Activated T-helper 1 cell treated with anti-CD3 and anti-CD28 coated beads, Interleukin-12 subunit alpha, Interleukin-12 subunit beta, Interleukin-2, Interleukin-4 antibody, amounts not matched to agents 30 ng/mL and 10 ng/mL and 1 ng/mL, durations not matched to agents 14 hours and 24 hours and 36 hours (primary cell): ENCODE results near the gene VAPA. TPM values are rescaled to one million over a fixed set of nuclear protein-coding genes. Genes with fewer than 3 reads are reported as not detected.

Experiments
- DNase-seq: peaks from one replicate; pipeline ENCODE4 v3.0.0; 2021; ENCODE audit warnings: low spot score
- H3K27ac Mint-ChIP-seq: one replicate; pipeline ENCODE4 v1.8.0; 2021; ENCODE audit warnings: mild to moderate bottlenecking, mixed read lengths
- H3K27me3 Mint-ChIP-seq: one replicate; pipeline ENCODE4 v1.8.0; 2022; ENCODE audit warnings: mild to moderate bottlenecking, moderate library complexity, mixed read lengths; ENCODE audit not compliant: insufficient read depth
- H3K36me3 Mint-ChIP-seq: one replicate; pipeline ENCODE4 v1.8.0; 2021; ENCODE audit warnings: low read depth, mixed read lengths
- H3K4me1 Mint-ChIP-seq: one replicate; pipeline ENCODE4 v1.8.0; 2021; ENCODE audit warnings: low read depth, mixed read lengths
- H3K4me3 Mint-ChIP-seq: one replicate; pipeline ENCODE4 v1.8.0; 2021; ENCODE audit warnings: mild to moderate bottlenecking, moderate library complexity, mixed read lengths
- H3K9me3 Mint-ChIP-seq: one replicate; pipeline ENCODE4 v1.8.0; 2021; ENCODE audit warnings: mixed read lengths
- intact Hi-C: fragments of 100-400 bp; cut with micrococcal nuclease; formaldehyde crosslinking; loops from one replicate; pipeline ENCODE4 v1.15.1; 2024
- total RNA-seq: library from RNA; stranded (reverse); gene quantifications from 2 replicates; pipeline ENCODE4 v1.2.3, GENCODE V29; 2022

The VAPA gene
- total RNA-seq, 1 donor from 2014 or later, result 187 TPM

DNA sequence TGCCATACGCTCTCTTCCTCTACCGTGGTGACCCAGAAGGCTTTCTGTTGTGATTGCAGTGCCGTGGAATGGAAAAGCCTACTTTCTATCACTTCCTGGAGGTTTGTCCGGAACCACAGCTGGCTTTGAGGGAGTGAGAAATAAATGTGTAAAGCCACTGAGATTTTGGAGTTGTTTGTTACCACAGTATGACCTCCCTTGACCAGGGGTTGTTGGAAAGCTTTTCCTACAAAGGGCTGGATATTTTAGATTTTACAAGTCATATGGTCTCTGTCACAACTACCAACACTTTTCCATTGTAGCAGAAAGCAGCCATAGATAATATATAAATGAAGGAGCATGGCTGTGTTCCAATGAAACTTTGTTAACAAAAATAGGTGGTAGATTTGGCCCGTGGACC is 70.3 kb downstream of the VAPA start:
- Mint-ChIP-seq H3K27me3 (peaks cover 11% of the 10 kb centered on the region), H3K4me3 (no peak overlapping the region), H3K4me1 (no peaks in the 10 kb centered on the region), H3K27ac (no peak overlapping the region), H3K9me3 (no peaks in the 10 kb centered on the region), H3K36me3 (no peaks in the 10 kb centered on the region)
- intact Hi-C loops, result no loop called here
- no peak for DNase-seq

DNA sequence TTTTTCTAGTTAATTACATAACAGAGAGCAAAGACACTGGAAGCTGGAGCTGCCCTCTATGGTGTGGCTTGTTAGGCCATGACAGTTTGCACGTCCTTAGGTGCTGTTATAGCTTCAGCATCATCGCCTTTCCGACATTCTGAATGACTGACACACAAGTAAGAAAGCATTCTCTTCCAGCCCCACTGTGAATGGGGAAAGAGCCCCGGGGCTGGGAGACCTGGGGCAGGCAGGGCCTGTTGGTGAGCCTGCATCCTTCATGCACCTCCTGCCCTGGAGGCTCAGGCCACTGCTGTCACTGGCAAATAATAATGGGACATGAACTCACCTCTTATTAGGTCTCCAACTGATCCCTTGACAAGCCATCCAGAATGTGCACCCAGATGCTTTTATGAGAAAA is 71.8 kb downstream of the VAPA start:
- no peak overlapping the region for H3K4me3 Mint-ChIP-seq
- no peaks in the 10 kb centered on the region for H3K4me1 Mint-ChIP-seq
- H3K9me3 Mint-ChIP-seq, result no peaks in the 10 kb centered on the region
- intact Hi-C loops, result no loop called here
- no peak overlapping the region for H3K27ac Mint-ChIP-seq
- DNase-seq, result no peak
- no peaks in the 10 kb centered on the region for H3K36me3 Mint-ChIP-seq
- H3K27me3 Mint-ChIP-seq, result peaks cover 6% of the 10 kb centered on the region

GRCh38 chr18:9986156-9986930 is 72.5 kb downstream of the VAPA start:
- no peak for DNase-seq
- no peak overlapping the region for H3K4me3 Mint-ChIP-seq
- intact Hi-C loops, result no loop called here
- H3K27me3 Mint-ChIP-seq, result peaks cover 3% of the 10 kb centered on the region
- no peaks in the 10 kb centered on the region for H3K4me1 Mint-ChIP-seq
- H3K36me3 Mint-ChIP-seq, result no peaks in the 10 kb centered on the region
- H3K27ac Mint-ChIP-seq, result no peak overlapping the region
- H3K9me3 Mint-ChIP-seq, result no peaks in the 10 kb centered on the region

- intact Hi-C loops, result no loop called here
- Mint-ChIP-seq H3K9me3 (no peaks in the 10 kb centered on the region), H3K4me1 (no peaks in the 10 kb centered on the region), H3K4me3 (no peak overlapping the region), H3K27me3 (peaks cover 3% of the 10 kb centered on the region), H3K27ac (no peak overlapping the region), H3K36me3 (no peaks in the 10 kb centered on the region)
- no peak for DNase-seq
Observed at GRCh38 chr18:9987345-9987744, 73.5 kb downstream of the VAPA start.

- H3K4me1 Mint-ChIP-seq, result no peaks in the 10 kb centered on the region
- no peaks in the 10 kb centered on the region for H3K36me3 Mint-ChIP-seq
- H3K27me3 Mint-ChIP-seq, result peaks cover 3% of the 10 kb centered on the region
- no peaks in the 10 kb centered on the region for H3K9me3 Mint-ChIP-seq
- H3K27ac Mint-ChIP-seq, result no peak overlapping the region
- no peak for DNase-seq
- intact Hi-C loops, result no loop called here
- no peak overlapping the region for H3K4me3 Mint-ChIP-seq
Observed at GRCh38 chr18:9987931-9988330, 74.1 kb downstream of the VAPA start.

DNA sequence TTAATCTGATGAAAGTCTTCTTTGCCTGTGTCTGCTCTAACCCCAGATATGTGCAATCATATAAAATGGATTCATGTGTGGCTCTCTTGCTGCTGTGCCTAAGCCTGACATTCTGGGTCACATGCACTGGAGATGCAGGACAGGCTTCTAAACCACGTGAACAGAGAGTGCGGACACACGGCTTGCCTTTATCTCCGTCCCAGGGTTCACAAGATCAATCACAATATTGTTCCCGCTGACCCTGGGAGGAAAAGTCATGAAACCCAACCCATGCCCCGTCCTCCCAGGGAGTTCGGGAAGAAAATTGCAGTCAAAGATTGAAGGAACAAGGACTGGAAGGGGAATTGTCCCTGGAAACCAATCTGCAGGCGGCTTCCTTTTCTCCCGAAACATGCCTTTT is 74.8 kb downstream of the VAPA start:
- intact Hi-C loops, result no loop called here
- Mint-ChIP-seq H3K9me3 (no peaks in the 10 kb centered on the region), H3K36me3 (no peaks in the 10 kb centered on the region), H3K27ac (no peak overlapping the region), H3K4me1 (no peaks in the 10 kb centered on the region), H3K27me3 (peaks cover 3% of the 10 kb centered on the region), H3K4me3 (no peak overlapping the region)
- DNase-seq, result no peak

DNA sequence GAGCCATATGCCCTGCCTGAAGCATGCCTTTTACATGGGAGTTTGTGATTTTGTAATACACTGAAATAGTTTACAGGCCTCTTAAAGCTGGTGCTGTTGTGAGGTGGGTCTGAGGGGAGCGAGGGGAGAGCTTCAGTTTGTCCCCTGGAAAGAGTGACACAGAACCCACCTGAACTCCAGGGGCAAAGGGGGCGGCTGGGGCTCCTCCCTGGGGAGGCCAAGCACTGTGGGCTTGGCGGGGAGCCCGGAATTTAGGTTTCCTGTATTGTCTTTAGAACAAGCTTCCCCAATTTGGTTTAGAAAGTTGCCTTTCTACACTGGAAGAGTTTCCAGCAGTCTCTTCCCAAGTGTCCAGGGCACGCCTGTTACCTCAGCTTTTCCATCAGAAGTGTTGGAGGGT is 75.7 kb downstream of the VAPA start:
- no peak overlapping the region for H3K4me3 Mint-ChIP-seq
- peaks cover 7% of the 10 kb centered on the region for H3K27me3 Mint-ChIP-seq
- H3K4me1 Mint-ChIP-seq, result no peaks in the 10 kb centered on the region
- DNase-seq, result no peak
- H3K27ac Mint-ChIP-seq, result no peak overlapping the region
- H3K36me3 Mint-ChIP-seq, result no peaks in the 10 kb centered on the region
- H3K9me3 Mint-ChIP-seq, result no peaks in the 10 kb centered on the region
- intact Hi-C loops, result no loop called here

DNA sequence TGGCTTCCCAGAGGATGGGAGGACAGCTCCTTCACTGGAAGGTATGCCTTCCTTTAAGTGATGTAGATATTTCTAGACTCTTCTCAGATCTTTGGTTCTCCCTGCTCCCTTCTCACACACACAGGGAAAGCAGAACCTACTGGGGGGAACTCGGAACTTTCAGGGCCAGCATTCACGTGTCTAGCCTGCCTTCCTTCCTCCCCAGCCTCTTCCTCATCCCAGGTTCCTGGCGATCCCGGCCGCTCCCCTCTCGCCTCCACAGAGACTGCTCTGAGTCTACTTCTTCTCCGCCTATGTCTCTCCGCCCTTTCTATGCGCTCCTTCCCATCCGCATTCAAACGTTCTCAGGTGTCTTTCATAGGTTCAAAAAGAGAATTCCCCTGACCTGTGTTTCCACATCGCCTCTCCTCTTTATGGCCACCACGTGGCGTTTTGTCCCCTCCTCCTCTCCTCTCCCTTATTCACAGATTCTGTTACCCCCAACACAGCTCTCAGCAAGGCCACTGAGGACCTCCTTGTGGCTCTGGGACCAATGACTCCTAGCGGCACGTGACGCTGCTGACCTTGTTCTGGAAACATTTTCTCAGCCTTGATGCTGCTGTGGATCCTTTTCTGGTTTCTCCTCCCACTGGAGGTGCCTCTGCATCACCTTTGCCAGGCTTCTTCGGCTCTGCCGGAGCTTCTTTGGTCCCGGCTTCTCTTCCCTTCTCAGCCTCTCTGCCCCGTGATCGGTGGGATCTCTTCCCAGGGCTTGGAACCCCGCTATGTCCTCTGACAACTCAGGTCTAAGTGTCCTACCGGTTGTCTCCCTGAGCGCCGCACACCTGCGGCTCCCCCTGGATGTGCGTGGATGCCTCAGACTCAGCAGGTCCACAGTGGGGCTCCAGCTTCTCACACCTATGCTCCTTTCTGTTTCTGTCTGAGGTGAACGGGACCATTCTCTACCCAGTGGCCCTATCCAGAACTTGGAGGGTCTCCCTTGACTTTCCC is 77.5 kb downstream of the VAPA start:
- no peak overlapping the region for H3K27ac Mint-ChIP-seq
- H3K9me3 Mint-ChIP-seq, result no peaks in the 10 kb centered on the region
- H3K4me1 Mint-ChIP-seq, result no peaks in the 10 kb centered on the region
- H3K36me3 Mint-ChIP-seq, result no peaks in the 10 kb centered on the region
- intact Hi-C loops, result no loop called here
- no peak for DNase-seq
- no peak overlapping the region for H3K4me3 Mint-ChIP-seq
- peaks cover 4% of the 10 kb centered on the region for H3K27me3 Mint-ChIP-seq

DNA sequence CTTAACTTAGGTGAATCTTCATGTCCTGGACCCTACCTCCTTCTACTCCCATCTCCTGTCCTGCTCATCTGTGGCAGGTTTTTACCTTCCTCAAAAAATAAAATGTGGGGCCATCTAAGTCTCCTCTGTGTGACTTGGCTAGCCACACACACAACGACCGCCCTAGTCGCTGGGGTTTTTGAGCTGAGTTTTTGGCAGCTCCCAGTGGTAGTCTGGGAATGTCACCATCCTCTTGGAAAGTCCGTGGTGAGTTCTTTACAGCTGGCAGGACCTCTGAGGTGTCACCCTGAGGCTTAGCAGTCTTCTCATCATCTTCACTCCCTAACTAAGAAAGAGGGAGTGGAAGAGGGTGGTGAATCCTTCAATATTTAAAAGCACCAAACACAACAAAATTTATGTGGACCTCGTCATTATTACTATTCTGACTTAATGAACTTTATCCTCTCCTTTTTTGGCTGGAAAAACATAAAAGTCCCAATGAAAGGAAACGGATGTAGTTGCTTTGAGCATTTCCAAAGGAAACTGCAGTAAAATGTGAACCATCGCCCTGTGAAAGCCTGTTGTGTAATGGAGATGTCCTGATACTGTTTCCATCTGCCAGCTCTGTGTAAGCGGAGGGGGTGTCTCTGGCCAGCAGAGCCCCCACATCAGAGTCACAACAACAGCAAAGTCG is 78.6 kb downstream of the VAPA start:
- DNase-seq, result no peak
- Mint-ChIP-seq H3K4me1 (no peaks in the 10 kb centered on the region), H3K36me3 (no peaks in the 10 kb centered on the region), H3K9me3 (no peaks in the 10 kb centered on the region), H3K27me3 (peaks cover 4% of the 10 kb centered on the region), H3K4me3 (no peak overlapping the region), H3K27ac (no peak overlapping the region)
- intact Hi-C loops, result no loop called here

- Mint-ChIP-seq H3K27me3 (peaks cover 4% of the 10 kb centered on the region), H3K36me3 (no peaks in the 10 kb centered on the region)
Observed at GRCh38 chr18:9992973-9993520, 79.2 kb downstream of the VAPA start.

GRCh38 chr18:9993521-9994025 is 79.8 kb downstream of the VAPA start:
- Mint-ChIP-seq H3K4me1 (no peaks in the 10 kb centered on the region), H3K4me3 (no peak overlapping the region), H3K27me3 (peaks cover 4% of the 10 kb centered on the region), H3K9me3 (peaks cover 10% of the 10 kb centered on the region), H3K36me3 (no peaks in the 10 kb centered on the region), H3K27ac (no peak overlapping the region)
- intact Hi-C loops, result no loop called here
- no peak for DNase-seq

More at GRCh38 chr18:9992973-9993520, 79.2 kb downstream of the VAPA start:
- Mint-ChIP-seq H3K9me3 (peaks cover 4% of the 10 kb centered on the region), H3K4me3 (no peak overlapping the region), H3K27ac (no peak overlapping the region), H3K4me1 (no peaks in the 10 kb centered on the region)
- DNase-seq, result no peak
- intact Hi-C loops, result no loop called here

DNA sequence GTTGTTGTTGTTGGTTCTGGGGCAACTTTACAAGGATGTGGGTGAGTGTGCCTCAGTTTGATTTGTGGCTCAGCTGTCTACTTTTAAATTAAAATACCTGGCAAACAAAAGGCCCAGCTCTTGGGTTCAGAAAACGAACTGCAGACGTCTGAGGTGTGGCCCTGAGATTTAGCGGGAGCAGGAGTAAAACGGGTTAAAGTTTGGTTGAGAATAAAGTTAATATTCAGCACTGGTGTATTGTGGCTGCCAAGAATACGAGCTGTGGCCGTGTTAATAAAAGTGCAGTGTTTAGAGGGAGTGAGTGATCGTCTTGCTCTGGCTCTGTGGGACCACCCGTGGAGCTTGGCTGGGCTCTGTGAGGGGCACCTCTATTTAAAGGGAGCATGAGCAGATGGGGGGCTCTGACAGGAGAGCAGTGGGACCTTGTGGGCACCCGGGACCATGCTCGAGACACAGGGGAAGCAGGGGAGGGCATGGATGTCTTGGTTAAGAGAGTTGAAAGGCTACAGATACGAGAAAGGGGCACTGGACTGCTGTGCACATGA is 80.3 kb downstream of the VAPA start:
- Mint-ChIP-seq H3K9me3 (peaks cover 12% of the 10 kb centered on the region), H3K27me3 (peaks cover 4% of the 10 kb centered on the region), H3K4me3 (no peak overlapping the region), H3K4me1 (no peaks in the 10 kb centered on the region), H3K36me3 (no peaks in the 10 kb centered on the region), H3K27ac (no peak overlapping the region)
- intact Hi-C loops, result no loop called here
- no peak for DNase-seq
